Activated CD4-positive, alpha-beta T cell treated with anti-CD3 and anti-CD28 coated beads, Interleukin-2, amount 10 ng/mL, durations not matched to agents 24 days and 14 days (primary cell): ENCODE results near the gene HOXA10. TPM values are rescaled to one million over a fixed set of nuclear protein-coding genes. Genes with fewer than 3 reads are reported as not detected.
A peak's percentile ranks its signal among the peaks of the same experiment; 100 is the strongest.

Source experiments
- DNase-seq: peaks from one replicate; pipeline ENCODE4 v3.0.0; 2022
- H3K27ac Mint-ChIP-seq: one replicate; pipeline ENCODE4 v1.8.0; 2022; ENCODE audit warnings: mild to moderate bottlenecking, mixed read lengths
- H3K27me3 Mint-ChIP-seq: one replicate; pipeline ENCODE4 v1.8.0; 2022; ENCODE audit warnings: mixed read lengths
- H3K36me3 Mint-ChIP-seq: one replicate; pipeline ENCODE4 v1.8.0; 2022; ENCODE audit warnings: low read depth, mild to moderate bottlenecking, mixed read lengths
- H3K4me1 Mint-ChIP-seq: one replicate; pipeline ENCODE4 v1.8.0; 2021; ENCODE audit warnings: mixed read lengths
- H3K4me3 Mint-ChIP-seq: one replicate; pipeline ENCODE4 v1.8.0; 2022; ENCODE audit warnings: mild to moderate bottlenecking, moderate library complexity, mixed read lengths
- H3K9me3 Mint-ChIP-seq: one replicate; pipeline ENCODE4 v1.8.0; 2021; ENCODE audit warnings: mixed read lengths
- intact Hi-C: fragments of 100-400 bp; cut with micrococcal nuclease; formaldehyde crosslinking; loops from one replicate; pipeline ENCODE4 v1.15.1; 2023
- total RNA-seq: library from RNA; stranded (reverse); gene quantifications from 2 replicates; pipeline ENCODE4 v1.2.3, GENCODE V29; 2022

HOXA10 gene
- total RNA-seq, 1 donor from 2014 or later: not detected

DNA sequence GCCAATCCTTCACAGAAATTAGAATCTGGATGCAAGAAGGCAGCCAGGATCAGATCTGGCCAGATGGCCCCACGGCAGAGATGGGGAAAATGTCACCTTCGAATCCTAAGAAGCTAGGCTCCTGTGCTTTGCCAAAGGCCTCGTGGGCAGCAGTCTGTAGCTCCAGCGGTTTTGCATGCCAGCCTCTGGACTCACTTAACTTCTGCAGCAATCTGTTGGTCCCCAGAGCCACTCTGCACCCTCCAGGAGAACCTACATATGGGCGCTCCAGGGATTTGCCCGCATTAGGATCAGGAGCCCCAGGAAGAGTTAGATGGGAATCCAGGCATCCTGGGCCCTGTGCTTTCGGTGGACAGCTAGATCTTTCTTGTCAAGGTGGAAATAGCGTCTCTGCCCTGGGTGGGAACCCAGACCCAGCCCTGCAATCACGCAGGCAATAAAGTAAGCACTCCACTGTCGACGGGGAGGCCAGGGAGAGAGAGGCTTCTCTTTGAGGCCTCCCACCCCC lies 35.9 kb upstream of the HOXA10 start:
- Mint-ChIP-seq H3K4me1 (peaks cover 4% of the 10 kb centered on the region), H3K27me3 (peaks cover 90% of the 10 kb centered on the region), H3K36me3 (no peaks in the 10 kb centered on the region), H3K27ac (no peak overlapping the region), H3K4me3 (no peak overlapping the region), H3K9me3 (no peaks in the 10 kb centered on the region)
- no peak for DNase-seq
- intact Hi-C loops: loop anchor here (5.0 kb wide), 1 partner anchor 712 kb away; no protein-coding TSS in a partner anchor

DNA sequence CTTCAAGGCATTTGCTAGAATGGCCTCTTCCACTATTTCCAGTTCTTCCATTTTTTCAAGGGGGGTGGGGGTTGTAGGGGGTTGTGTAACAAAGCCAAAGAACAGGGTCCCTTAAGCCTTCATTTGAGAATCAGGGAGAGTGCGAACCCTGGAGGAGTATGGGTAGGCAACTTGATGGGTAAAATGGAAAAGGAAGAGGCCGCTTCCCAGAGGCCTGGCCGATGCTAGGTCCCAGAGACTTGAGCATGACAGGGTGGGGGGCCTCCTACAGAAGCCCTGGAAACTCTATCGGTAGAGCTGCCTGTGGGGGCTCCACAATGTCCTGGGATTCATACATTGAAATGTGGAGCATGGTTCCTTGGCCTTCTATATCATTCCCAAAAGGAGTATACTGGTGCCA lies 34.9 kb upstream of the HOXA10 start:
- Mint-ChIP-seq H3K4me3 (no peak overlapping the region), H3K36me3 (no peaks in the 10 kb centered on the region), H3K4me1 (peaks cover 6% of the 10 kb centered on the region), H3K27ac (no peak overlapping the region), H3K9me3 (no peaks in the 10 kb centered on the region), H3K27me3 (peaks cover 90% of the 10 kb centered on the region)
- DNase-seq: no peak
- intact Hi-C loops: no loop called here

DNA sequence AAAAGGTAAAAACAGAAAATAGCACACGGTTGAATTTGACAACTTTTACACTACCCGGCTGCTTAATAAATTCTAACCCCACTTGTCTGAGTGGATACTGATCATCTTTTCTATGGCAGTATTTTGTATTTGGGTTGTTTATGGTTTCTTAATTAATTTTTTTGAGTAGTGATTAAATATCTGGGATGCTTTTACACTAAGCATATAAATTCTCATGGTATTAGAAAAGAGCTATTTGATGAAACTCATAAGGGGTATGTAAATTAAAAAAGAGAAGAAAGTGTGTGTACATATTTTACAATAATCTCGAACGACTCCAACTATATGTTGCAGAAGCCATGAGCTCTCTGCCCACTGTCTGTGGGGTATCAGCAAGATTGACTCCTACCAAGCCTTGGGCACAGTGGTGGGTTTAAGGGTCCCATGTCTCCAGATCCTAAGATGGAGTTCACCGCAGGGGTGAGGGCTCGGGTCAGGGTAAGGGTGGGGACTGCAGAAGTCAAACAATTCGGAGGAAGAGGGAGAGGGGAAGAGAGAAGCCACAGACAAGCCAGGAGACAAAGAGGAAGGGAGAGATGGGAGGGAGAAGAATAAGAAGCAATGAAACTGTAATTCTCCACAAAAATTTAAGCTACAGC lies 33.3 kb upstream of the HOXA10 start:
- Mint-ChIP-seq H3K36me3 (no peaks in the 10 kb centered on the region), H3K4me3 (no peak overlapping the region), H3K27ac (no peak overlapping the region), H3K27me3 (peaks cover 92% of the 10 kb centered on the region), H3K9me3 (no peaks in the 10 kb centered on the region), H3K4me1 (peaks cover 6% of the 10 kb centered on the region)
- intact Hi-C loops: no loop called here
- DNase-seq: no peak

DNA sequence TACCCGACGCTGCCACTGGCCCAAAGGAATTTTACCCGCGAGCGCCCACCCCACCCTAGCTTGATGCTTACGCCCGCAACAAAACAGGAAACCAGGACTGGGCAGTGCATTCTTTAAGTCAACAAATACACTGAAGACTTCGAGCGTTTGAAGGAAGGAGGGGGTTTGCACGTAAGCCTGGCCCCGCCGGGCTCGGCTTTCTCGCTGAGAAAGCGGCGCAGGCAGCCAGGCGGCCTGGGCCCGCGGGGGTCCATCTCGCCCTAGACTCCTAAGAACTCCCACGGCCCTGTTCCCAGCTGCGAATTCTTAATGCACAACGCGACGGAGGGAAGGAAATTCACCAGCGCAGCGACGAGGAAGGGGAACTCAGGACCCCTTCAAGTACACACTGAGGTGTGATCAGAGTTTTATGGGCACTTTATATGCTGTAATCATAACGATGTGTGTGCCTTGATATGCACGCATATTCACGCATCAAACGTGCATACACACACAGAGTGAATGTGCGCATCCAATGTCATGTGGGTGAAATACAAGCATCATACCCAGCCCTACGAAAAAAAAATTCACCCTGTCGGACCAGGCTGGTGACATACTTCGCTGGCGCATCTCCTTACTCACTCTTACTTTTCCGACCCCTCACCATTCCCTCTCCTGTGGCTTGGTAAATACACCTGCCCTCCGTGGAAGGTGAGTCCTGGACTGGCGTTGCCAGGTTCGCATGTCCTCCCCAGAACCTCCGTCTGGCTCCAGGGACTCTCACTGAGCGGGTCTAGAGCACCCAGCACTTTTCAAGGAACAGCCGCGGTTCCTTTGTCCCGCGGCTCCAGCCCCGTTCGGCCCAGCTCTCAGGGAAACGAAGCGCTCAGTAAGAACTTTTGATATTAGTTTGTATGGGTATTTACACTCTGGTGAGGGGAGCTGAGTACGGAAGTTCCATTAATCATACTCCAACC lies 31.5 kb upstream of the HOXA10 start:
- Mint-ChIP-seq H3K4me3 (no peak overlapping the region), H3K4me1 (peaks cover 15% of the 10 kb centered on the region), H3K36me3 (peaks cover 3% of the 10 kb centered on the region), H3K9me3 (no peaks in the 10 kb centered on the region), H3K27ac (peak overlapping the region; percentile 43), H3K27me3 (peaks cover 92% of the 10 kb centered on the region)
- DNase-seq: no peak
- intact Hi-C loops: no loop called here

DNA sequence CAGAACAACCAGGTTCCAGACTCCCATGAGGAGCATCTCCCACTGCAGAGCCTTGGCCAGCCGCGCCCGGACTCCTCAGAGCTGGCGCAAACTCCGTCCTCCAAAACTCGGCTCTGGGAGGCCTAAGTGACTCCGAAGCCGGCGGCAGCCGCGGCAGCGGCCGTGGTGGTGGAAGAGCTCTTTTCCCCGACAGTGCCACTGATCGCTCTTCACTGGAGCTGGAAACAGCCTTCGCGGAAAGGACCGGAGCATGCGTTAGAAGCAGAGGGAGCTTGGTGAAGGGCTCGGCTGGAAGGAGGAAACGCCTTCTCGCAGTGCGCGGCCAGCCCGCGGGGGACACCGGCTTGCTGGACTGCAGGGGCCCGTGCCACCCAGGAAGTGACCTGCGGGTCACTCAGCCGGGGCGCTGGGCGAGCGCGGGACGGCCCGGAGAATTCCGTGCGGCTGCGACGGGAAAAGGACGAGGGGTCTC lies 30.8 kb upstream of the HOXA10 start:
- no peak overlapping the region for H3K27ac Mint-ChIP-seq
- H3K27me3 Mint-ChIP-seq: peaks cover 89% of the 10 kb centered on the region
- no peak overlapping the region for H3K4me3 Mint-ChIP-seq
- no peaks in the 10 kb centered on the region for H3K9me3 Mint-ChIP-seq
- DNase-seq: no peak
- intact Hi-C loops: no loop called here
- H3K36me3 Mint-ChIP-seq: peaks cover 3% of the 10 kb centered on the region
- H3K4me1 Mint-ChIP-seq: peaks cover 13% of the 10 kb centered on the region

DNA sequence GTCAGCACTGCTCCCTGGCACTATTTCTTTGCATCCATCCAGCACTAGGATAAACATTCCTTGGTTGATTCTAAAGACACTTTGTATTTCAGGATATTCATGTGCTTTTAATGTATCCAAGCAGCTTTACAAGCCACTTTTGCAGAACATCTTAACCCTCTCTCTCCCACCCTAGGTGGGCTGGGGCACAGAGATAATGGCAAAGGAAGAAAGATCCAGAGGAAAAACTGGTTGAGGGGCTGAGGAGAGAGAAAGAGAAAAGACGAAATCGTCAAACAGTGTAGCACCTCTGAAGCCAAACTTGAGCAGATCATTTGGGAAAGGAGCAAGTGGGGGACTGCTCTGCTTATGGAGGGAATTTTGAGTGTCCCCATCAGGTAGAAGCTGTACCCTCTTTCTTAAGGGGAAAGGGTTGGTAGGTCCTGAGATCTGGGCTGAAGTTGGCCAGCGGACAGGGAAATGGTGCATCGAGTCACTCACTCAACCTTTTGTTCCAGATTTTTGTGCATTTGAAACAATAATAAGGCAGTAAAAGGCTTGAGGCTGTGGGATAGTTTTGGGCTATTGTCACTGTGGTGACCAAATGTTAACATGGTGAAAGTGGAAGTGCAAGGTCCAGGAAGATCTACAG lies 30.0 kb upstream of the HOXA10 start:
- Mint-ChIP-seq H3K9me3 (no peaks in the 10 kb centered on the region), H3K27ac (no peak overlapping the region), H3K4me3 (no peak overlapping the region), H3K27me3 (peaks cover 84% of the 10 kb centered on the region), H3K4me1 (peaks cover 13% of the 10 kb centered on the region), H3K36me3 (peaks cover 3% of the 10 kb centered on the region)
- intact Hi-C loops: no loop called here
- DNase-seq: no peak

DNA sequence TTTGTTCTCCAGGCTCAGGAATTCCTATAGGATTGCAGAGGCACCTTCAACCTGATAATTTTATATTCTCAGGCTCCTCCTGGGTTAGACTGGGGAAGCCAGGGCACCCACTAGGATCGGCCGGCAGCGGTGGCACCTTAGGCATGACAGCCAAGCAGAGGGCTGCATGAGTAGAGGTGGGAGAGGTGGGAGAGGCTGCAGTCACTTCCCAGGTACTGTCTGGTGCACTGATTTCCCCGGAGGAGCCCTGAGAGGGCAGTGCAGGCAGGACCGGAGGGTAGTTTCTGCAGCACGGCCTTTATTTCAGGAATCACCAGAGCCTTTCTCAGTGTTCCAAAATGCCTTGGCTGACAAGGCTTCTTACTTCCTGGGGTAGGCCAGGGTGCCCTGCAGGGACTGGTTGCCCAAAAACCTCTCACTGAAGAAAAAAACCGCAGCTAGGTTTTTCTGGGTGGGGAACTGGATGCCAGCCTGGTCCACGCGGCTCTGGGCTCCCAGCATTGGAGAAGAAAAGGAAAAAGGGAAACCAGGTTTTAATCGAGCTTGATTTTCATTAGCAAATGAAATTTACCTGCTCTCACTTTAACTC lies 29.3 kb upstream of the HOXA10 start:
- Mint-ChIP-seq H3K4me1 (peaks cover 13% of the 10 kb centered on the region), H3K27me3 (peaks cover 82% of the 10 kb centered on the region), H3K4me3 (no peak overlapping the region), H3K9me3 (no peaks in the 10 kb centered on the region), H3K27ac (no peak overlapping the region), H3K36me3 (peaks cover 5% of the 10 kb centered on the region)
- intact Hi-C loops: no loop called here
- DNase-seq: no peak

DNA sequence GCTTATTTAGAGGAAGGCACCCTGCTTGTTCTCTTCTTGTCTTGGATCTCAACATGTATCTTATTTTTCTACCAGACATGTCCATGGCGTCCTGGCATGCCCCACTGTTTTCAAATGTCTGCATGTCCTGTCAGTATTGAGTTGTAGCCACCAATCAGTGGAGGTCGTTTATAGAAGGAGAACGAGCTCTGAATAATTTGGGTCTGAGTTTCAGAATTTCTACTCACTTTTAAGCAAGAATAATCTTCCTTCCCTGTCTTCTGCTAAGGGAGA lies 28.7 kb upstream of the HOXA10 start:
- Mint-ChIP-seq H3K27me3 (peaks cover 84% of the 10 kb centered on the region), H3K4me1 (peaks cover 13% of the 10 kb centered on the region), H3K27ac (no peak overlapping the region), H3K4me3 (no peak overlapping the region), H3K9me3 (no peaks in the 10 kb centered on the region), H3K36me3 (peaks cover 5% of the 10 kb centered on the region)
- intact Hi-C loops: no loop called here
- DNase-seq: no peak

DNA sequence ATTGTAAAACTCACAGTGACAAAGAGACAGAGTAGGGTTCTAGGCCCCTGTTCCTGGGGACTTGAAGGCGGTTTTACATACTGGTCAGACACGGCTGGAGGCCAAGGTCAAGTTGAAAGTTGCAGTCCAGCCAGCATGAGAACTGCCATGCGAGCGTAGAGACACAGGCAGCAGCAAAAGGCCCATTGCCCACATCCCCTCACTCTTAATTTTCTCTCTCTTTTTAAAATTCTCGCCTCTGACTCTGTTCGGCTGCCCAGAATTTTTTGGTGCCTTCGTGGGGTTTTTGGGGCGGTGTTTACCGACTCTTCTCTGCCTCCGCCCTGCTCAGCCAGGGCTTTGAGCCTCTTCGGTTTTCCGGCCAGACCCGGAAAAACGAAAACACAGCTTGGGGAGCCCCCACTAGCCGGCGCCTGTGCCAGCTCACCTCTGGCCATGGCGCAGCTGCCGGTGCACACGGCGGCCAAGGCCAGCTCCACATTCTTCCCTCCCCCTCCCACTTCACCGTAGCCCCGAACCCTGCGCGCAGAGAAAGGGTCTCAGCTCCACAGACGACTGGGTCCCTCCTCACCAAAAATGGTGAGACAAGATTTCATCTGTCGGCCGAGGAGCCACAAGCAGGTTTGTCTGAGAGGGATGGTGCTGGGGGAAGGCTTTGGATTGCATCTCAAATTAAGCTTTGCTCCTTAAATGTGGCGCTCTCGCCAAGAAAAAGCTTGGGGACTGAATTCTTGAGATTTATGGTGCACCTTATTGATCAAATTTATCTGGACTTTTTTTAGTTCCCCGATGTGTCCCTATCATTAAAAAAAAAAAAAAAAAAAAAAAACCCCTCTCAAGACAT lies 28.1 kb upstream of the HOXA10 start:
- intact Hi-C loops: no loop called here

DNA sequence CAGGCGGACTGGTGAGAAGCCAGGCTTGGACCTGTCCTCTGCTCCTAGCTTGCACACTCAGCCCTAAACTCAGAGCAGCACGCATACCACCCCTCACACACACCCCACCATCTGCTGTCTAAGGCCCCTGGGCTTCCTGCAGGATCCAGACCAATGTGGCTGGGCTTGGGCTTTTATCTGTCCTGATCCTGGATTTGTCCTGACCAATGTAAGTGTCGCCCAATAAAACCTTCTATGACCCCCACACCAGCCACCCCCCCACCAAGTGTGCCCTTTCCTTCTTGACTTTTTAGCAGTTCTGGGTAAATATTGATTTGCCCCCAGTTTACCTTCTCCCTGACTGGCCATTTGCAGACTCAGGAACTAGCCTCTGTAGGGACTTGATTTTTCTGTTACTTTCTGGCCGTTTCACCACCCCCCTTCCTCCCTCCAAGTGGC lies 27.5 kb upstream of the HOXA10 start:
- Mint-ChIP-seq H3K4me3 (no peak overlapping the region), H3K27me3 (peaks cover 83% of the 10 kb centered on the region), H3K36me3 (peaks cover 5% of the 10 kb centered on the region), H3K27ac (no peak overlapping the region), H3K4me1 (peaks cover 13% of the 10 kb centered on the region), H3K9me3 (no peaks in the 10 kb centered on the region)
- intact Hi-C loops: no loop called here
- no peak for DNase-seq

More for the DNA sequence above, 28.1 kb upstream of the HOXA10 start:
- no peak overlapping the region for H3K27ac Mint-ChIP-seq
- H3K4me3 Mint-ChIP-seq: no peak overlapping the region
- H3K9me3 Mint-ChIP-seq: no peaks in the 10 kb centered on the region
- peaks cover 13% of the 10 kb centered on the region for H3K4me1 Mint-ChIP-seq
- no peak for DNase-seq
- peaks cover 5% of the 10 kb centered on the region for H3K36me3 Mint-ChIP-seq
- peaks cover 84% of the 10 kb centered on the region for H3K27me3 Mint-ChIP-seq

DNA sequence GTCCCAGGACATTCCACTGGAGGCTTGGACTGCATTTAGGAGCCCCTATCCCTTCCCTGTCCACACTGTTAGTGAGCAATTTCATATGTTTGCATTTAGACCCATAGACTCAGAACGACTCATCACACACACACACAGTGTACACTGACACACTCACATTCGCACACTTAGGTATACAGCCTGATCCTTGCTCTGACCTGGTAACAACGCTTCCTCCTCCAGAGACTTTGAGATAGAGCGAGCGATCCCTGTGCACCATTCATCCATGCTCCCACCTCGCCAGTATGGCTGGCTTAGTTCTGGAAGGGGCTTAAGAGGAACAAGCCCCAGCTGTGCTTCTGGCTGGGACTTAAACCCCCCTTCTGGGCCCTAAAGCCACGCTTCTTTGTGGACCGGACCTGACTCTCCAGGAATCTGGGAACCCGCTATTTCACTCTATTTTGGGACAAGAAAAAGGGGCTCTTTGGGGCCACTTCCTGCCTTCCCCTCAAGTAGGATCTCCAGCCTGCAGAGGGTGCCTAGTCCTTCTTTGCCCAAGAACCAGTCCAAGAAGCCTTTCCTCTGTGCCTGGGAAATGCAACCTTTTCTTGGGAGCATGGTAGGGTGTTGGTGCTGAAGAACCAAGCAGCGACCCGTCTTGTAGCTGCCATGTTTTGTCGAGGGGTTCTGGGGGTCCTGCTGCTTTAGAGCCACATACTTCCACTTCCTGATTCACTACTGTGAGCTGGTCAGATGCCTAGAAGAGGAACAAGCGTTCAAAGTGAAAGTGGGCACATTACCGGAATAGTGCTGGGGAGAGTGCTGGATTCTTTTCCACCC lies 26.9 kb upstream of the HOXA10 start:
- Mint-ChIP-seq H3K4me3 (peak overlapping the region; percentile 28), H3K27me3 (peaks cover 82% of the 10 kb centered on the region), H3K36me3 (peaks cover 5% of the 10 kb centered on the region), H3K4me1 (peaks cover 13% of the 10 kb centered on the region), H3K9me3 (no peaks in the 10 kb centered on the region), H3K27ac (peak overlapping the region; percentile 84)
- DNase-seq: no peak
- intact Hi-C loops: no loop called here
